Neural cell (in vitro differentiated cells): ENCODE data around the gene KIRREL3. TPM values are rescaled to one million over a fixed set of nuclear protein-coding genes. Genes with fewer than 3 reads are reported as not detected.

Source experiments
- H2AFZ ChIP-seq: fragments of 200-600, 300-800 bp; sonication (generic), shearing (Covaris generic); 2 replicates; pipeline ENCODE4 v1.6.0; 2014; ENCODE audit warnings: low read depth, mild to moderate bottlenecking, antibody characterized with exemption, low read length, moderate library complexity
- H3F3A ChIP-seq: fragments of 200-600 bp; shearing (Covaris generic); 2 replicates; pipeline ENCODE4 v1.6.1; 2016; ENCODE audit warnings: mild to moderate bottlenecking, moderate library complexity, mixed read lengths, antibody characterized with exemption, low read length; ENCODE audit not compliant: insufficient read depth, poor library complexity, severe bottlenecking
- H3K27ac ChIP-seq: fragments of 200-600, 300-800 bp; sonication (generic), shearing (Covaris generic); 2 replicates; pipeline ENCODE4 v1.5.1; 2014; ENCODE audit warnings: mild to moderate bottlenecking, low read length, moderate library complexity
- H3K27me3 ChIP-seq: fragments of 300-800, 200-600 bp; sonication (generic), shearing (Covaris generic); 2 replicates; pipeline ENCODE4 v1.6.0; 2014; ENCODE audit warnings: mild to moderate bottlenecking, low read depth, low read length, moderate library complexity; ENCODE audit not compliant: insufficient read depth
- H3K36me3 ChIP-seq: fragments of 300-800, 200-600 bp; sonication (generic), shearing (Covaris generic); 2 replicates; pipeline ENCODE4 v1.5.1; 2014; ENCODE audit warnings: mild to moderate bottlenecking, antibody characterized with exemption, low read length, moderate library complexity; ENCODE audit not compliant: insufficient read depth
- H3K4me2 ChIP-seq: fragments of 300-800, 200-600 bp; sonication (generic), shearing (Covaris generic); 2 replicates; pipeline ENCODE4 v1.6.0; 2014; ENCODE audit warnings: mild to moderate bottlenecking, low read length
- H3K4me3 ChIP-seq: fragments of 300-800, 200-600 bp; sonication (generic), shearing (Covaris generic); 2 replicates; pipeline ENCODE4 v1.5.1; 2014; ENCODE audit warnings: mild to moderate bottlenecking, low read length, moderate library complexity
- H3K79me2 ChIP-seq: fragments of 200-600 bp; shearing (Covaris generic); replicated peaks from 2 replicates; pipeline ENCODE4 v1.6.0; 2014; ENCODE audit warnings: mild to moderate bottlenecking, low read length, moderate library complexity; ENCODE audit not compliant: insufficient read depth
- H3K9ac ChIP-seq: fragments of 300-800, 200-600 bp; sonication (generic), shearing (Covaris generic); 2 replicates; pipeline ENCODE4 v1.6.1; 2016; ENCODE audit warnings: mild to moderate bottlenecking, low read length, mixed read lengths
- H3K9me2 ChIP-seq: fragments of 200-600 bp; shearing (Covaris generic); 2 replicates; pipeline ENCODE4 v1.6.1; 2016; ENCODE audit warnings: mild to moderate bottlenecking, low read length, mixed read lengths; ENCODE audit not compliant: insufficient read depth
- H3K9me3 ChIP-seq: fragments of 200-600, 300-800 bp; sonication (generic), shearing (Covaris generic); 2 replicates; pipeline ENCODE4 v1.6.1; 2016; ENCODE audit warnings: mild to moderate bottlenecking, mixed run types, low read length, moderate library complexity, mixed read lengths
- H4K20me1 ChIP-seq: fragments of 200-600 bp; shearing (Covaris generic); 2 replicates; pipeline ENCODE4 v1.6.1; 2016; ENCODE audit warnings: mild to moderate bottlenecking, mixed run types; ENCODE audit not compliant: insufficient read depth
- CTCF ChIP-seq: fragments of 450-650 bp; IDR thresholded peaks from 2 replicates; pipeline ENCODE4 v1.5.1; 2014; ENCODE audit warnings: antibody characterized with exemption, mild to moderate bottlenecking, moderate library complexity; ENCODE audit not compliant: poor library complexity, severe bottlenecking
- EP300 ChIP-seq: fragments of 450-650 bp; conservative IDR thresholded peaks from 2 replicates; pipeline ENCODE4 v1.6.1; 2014; ENCODE audit warnings: antibody characterized with exemption, mild to moderate bottlenecking, moderate library complexity; ENCODE audit not compliant: poor library complexity, severe bottlenecking
- EZH2 ChIP-seq: fragments of 200-600, 300-800 bp; shearing (Covaris generic), sonication (generic); IDR thresholded peaks from 2 replicates; pipeline ENCODE4 v1.6.1; 2014; ENCODE audit warnings: antibody characterized with exemption, low read length, borderline replicate concordance, mild to moderate bottlenecking; ENCODE audit not compliant: insufficient read depth, poor library complexity, severe bottlenecking
- MXI1 ChIP-seq: fragments of 450-650 bp; conservative IDR thresholded peaks from 2 replicates; pipeline ENCODE4 v1.6.1; 2014; ENCODE audit warnings: antibody characterized with exemption, mild to moderate bottlenecking; ENCODE audit not compliant: poor library complexity, severe bottlenecking
- POLR2AphosphoS5 ChIP-seq: IDR thresholded peaks from 2 replicates; pipeline ENCODE4 v1.6.1; 2012
- RAD21 ChIP-seq: fragments of 450-650 bp; conservative IDR thresholded peaks from 2 replicates; pipeline ENCODE4 v1.6.1; 2014; ENCODE audit warnings: antibody characterized with exemption, mild to moderate bottlenecking, moderate library complexity
- REST ChIP-seq: IDR thresholded peaks from 2 replicates; pipeline ENCODE4 v1.6.1; 2012; ENCODE audit warnings: borderline replicate concordance
- SMC3 ChIP-seq: fragments of 450-650 bp; conservative IDR thresholded peaks from 2 replicates; pipeline ENCODE4 v1.6.1; 2014; ENCODE audit warnings: antibody characterized with exemption, mild to moderate bottlenecking, moderate library complexity; ENCODE audit not compliant: poor library complexity
- TAF1 ChIP-seq: IDR thresholded peaks from 2 replicates; pipeline ENCODE4 v1.6.1; 2012; ENCODE audit warnings: low read depth
- polyA plus RNA-seq: library from polyadenylated mRNA; depleted of rRNA; stranded (reverse); fragments of >200 nt; gene quantifications from 2 replicates; pipeline ENCODE4 v1.2.3, GENCODE V29; 2014

KIRREL3 gene
- polyA plus RNA-seq, 1 donor from 2014 or later: 23.8 TPM

- Histone ChIP-seq H3K27me3 (no peaks in the 10 kb centered on the region), H4K20me1 (no peaks in the 10 kb centered on the region), H3K9me2 (no peaks in the 10 kb centered on the region), H3K79me2 (no peaks in the 10 kb centered on the region), H3F3A (no peaks in the 10 kb centered on the region), H3K4me2 (no peak overlapping the region), H3K27ac (no peak overlapping the region), H3K9me3 (peaks cover 9% of the 10 kb centered on the region), H2AFZ (no peak overlapping the region), H3K36me3 (no peaks in the 10 kb centered on the region), H3K4me3 (no peak overlapping the region), H3K9ac (no peak overlapping the region)
- TF ChIP-seq CTCF: no peak
Observed at GRCh38 chr11:126963603-126964363, 36.8 kb downstream of the KIRREL3 start.

GRCh38 chr11:126963115-126963514, 37.5 kb downstream of the KIRREL3 start:
- TF ChIP-seq EZH2 (no peak), TAF1 (no peak), SMC3 (no peak), MXI1 (no peak), EP300 (no peak), CTCF (no peak), REST (no peak), RAD21 (no peak), POLR2AphosphoS5 (no peak)
- Histone ChIP-seq H3K9me2 (no peaks in the 10 kb centered on the region), H3K9me3 (peaks cover 9% of the 10 kb centered on the region), H3K79me2 (no peaks in the 10 kb centered on the region), H3K27me3 (no peaks in the 10 kb centered on the region), H3K4me3 (no peak overlapping the region), H4K20me1 (no peaks in the 10 kb centered on the region), H3K36me3 (no peaks in the 10 kb centered on the region), H2AFZ (no peak overlapping the region), H3F3A (no peaks in the 10 kb centered on the region), H3K27ac (no peak overlapping the region), H3K9ac (no peak overlapping the region), H3K4me2 (no peak overlapping the region)
